K562 (cell line): ENCODE data around the gene NEDD8. TPM values are rescaled to one million over a fixed set of nuclear protein-coding genes. Genes with fewer than 3 reads are reported as not detected.

Experiments
- ADNP ChIP-seq: fragments of 200-800 bp; sonication (Bioruptor generic); IDR thresholded peaks from 2 replicates; pipeline ENCODE4 v1.6.1; 2016; ENCODE audit warnings: missing genetic modification characterization, missing compliant biosample characterization
- HMG20B ChIP-seq: fragments of 250-450 bp; sonication (Bioruptor Pico); IDR thresholded peaks from 2 replicates; pipeline ENCODE4 v1.5.0; 2021; ENCODE audit warnings: mild to moderate bottlenecking
- HNRNPLL ChIP-seq: fragments of 200-400 bp; formaldehyde crosslinking; IDR thresholded peaks from 2 replicates; pipeline ENCODE4 v1.6.1; 2017; ENCODE audit warnings: low read length, low read depth, mild to moderate bottlenecking; ENCODE audit not compliant: poor library complexity, severe bottlenecking
- KAT2B ChIP-seq: IDR thresholded peaks from one replicate; pipeline ENCODE4 v1.6.1; 2012; ENCODE audit warnings: low read depth, mild to moderate bottlenecking, control low read depth, inconsistent platforms, low read length, moderate library complexity
- KDM2B ChIP-seq: fragments of 250-450 bp; sonication (Bioruptor Pico); IDR thresholded peaks from 2 replicates; pipeline ENCODE4 v1.8.0; 2021; ENCODE audit warnings: mild to moderate bottlenecking, moderate library complexity
- L3MBTL2 ChIP-seq: fragments of 450-650 bp; IDR thresholded peaks from 2 replicates; pipeline ENCODE4 v1.6.1; 2016; ENCODE audit warnings: mild to moderate bottlenecking, moderate library complexity
- MAZ ChIP-seq, 2 experiments: fragments of 450-650 bp in 1 of 2; sonication (generic) in 1 of 2; formaldehyde crosslinking; IDR thresholded peaks in 1 of 2; conservative IDR thresholded peaks in 1 of 2; 2 replicates each; pipeline versions ENCODE4 v1.4.0 to v1.5.0; 2020; ENCODE audit warnings: mild to moderate bottlenecking in 1 of 2, missing genetic modification reagents in 1 of 2
- MTF1 ChIP-seq: fragments of 250-450 bp; sonication (Bioruptor Pico); IDR thresholded peaks from 2 replicates; pipeline ENCODE4 v1.9.0; 2021; ENCODE audit warnings: moderate library complexity, mild to moderate bottlenecking, inconsistent platforms, borderline replicate concordance
- NBN ChIP-seq: fragments of 450-650 bp; IDR thresholded peaks from 2 replicates; pipeline ENCODE4 v1.6.1; 2016; ENCODE audit warnings: low read depth, mild to moderate bottlenecking
- NR2C2 ChIP-seq, 2 experiments: fragments of 200-800 bp in 1 of 2; sonication (Bioruptor generic) in 1 of 2; sonication (generic) in 1 of 2; formaldehyde crosslinking in 1 of 2; IDR thresholded peaks; 2 replicates each; pipeline versions ENCODE4 v1.6.1 to v1.8.0; 2016 to 2022; ENCODE audit warnings: mild to moderate bottlenecking in 1 of 2, missing compliant biosample characterization in 1 of 2, missing genetic modification characterization in 1 of 2, missing genetic modification reagents in 1 of 2
- OTX1 ChIP-seq: fragments of 450-650 bp; formaldehyde crosslinking; IDR thresholded peaks from 2 replicates; pipeline ENCODE4 v1.4.0; 2022; ENCODE audit warnings: mild to moderate bottlenecking
- SAP30 ChIP-seq: fragments of 200-600 bp; sonication (generic); IDR thresholded peaks from 2 replicates; pipeline ENCODE4 v1.6.1; 2012; ENCODE audit warnings: borderline replicate concordance, low read depth, mild to moderate bottlenecking, moderate library complexity, low read length, control low read depth, inconsistent platforms; ENCODE audit not compliant: insufficient read depth, poor library complexity, severe bottlenecking
- TEAD1 ChIP-seq, 2 experiments: fragments of 450-650 bp in 1 of 2; sonication (generic) in 1 of 2; formaldehyde crosslinking; IDR thresholded peaks; 2 replicates each; pipeline versions ENCODE4 v1.4.0 to v1.8.0; 2020 to 2022; ENCODE audit warnings: mild to moderate bottlenecking in 2 of 2, missing genetic modification reagents in 1 of 2
- U2AF2 ChIP-seq: fragments of 200-400 bp; formaldehyde crosslinking; optimal IDR thresholded peaks from 2 replicates; pipeline ENCODE3; 2017; ENCODE audit warnings: low read depth, mild to moderate bottlenecking, low read length
- ZKSCAN1 ChIP-seq: fragments of 150-350 bp; IDR thresholded peaks from 2 replicates; pipeline ENCODE4 v1.6.1; 2016; ENCODE audit warnings: low read depth, low read length
- ZNF584 ChIP-seq: fragments of 200-800 bp; sonication (Bioruptor generic); IDR thresholded peaks from 2 replicates; pipeline ENCODE4 v1.6.1; 2016; ENCODE audit warnings: low read depth, mild to moderate bottlenecking, missing genetic modification characterization, missing compliant biosample characterization
- ZNF785 ChIP-seq: fragments of 250-450 bp; sonication (Bioruptor Pico); IDR thresholded peaks from 2 replicates; pipeline ENCODE4 v1.4.0; 2020; ENCODE audit warnings: mild to moderate bottlenecking
- polyA plus RNA-seq, 8 experiments: library from polyadenylated mRNA; depleted of rRNA in 4 of 8; stranded (reverse) in 5 of 8; unstranded in 3 of 8; fragments of >200 nt; fragmentation: Nextera tagmentation in 2 of 8; fragmentation: Illumina TruSeq in 1 of 8; extraction: Ambion mirVana in 2 of 8; extraction: Trizol in 1 of 8; gene quantifications; 2 replicates each; pipeline versions ENCODE4 v1.2.1 to v1.2.3, GENCODE V29; 2011 to 2014; ENCODE audit warnings: inconsistent platforms in 1 of 8, missing spikeins in 1 of 8
- total RNA-seq, 7 experiments: library from RNA; depleted of rRNA in 6 of 7; stranded (reverse); fragments of >200 nt in 6 of 7; fragmentation: Illumina TruSeq in 2 of 7; extraction: Trizol in 2 of 7; gene quantifications; 2 replicates each; pipeline versions ENCODE4 v1.2.1 to v1.2.3, GENCODE V29; 2011 to 2021; ENCODE audit warnings: low replicate concordance in 1 of 7
- TF ChIP-seq, protein P1 (sequence below): fragments of 250-450 bp; sonication (Bioruptor Pico); IDR thresholded peaks from 2 replicates; pipeline ENCODE4 v1.5.0; 2021; ENCODE audit warnings: mild to moderate bottlenecking, borderline replicate concordance
- TF ChIP-seq, protein P2 (sequence below): fragments of 450-650 bp; IDR thresholded peaks from 2 replicates; pipeline ENCODE4 v1.6.1; 2016
- TF ChIP-seq, protein P3 (sequence below): fragments of 450-650 bp; formaldehyde crosslinking; IDR thresholded peaks from 2 replicates; pipeline ENCODE4 v1.4.0; 2022; ENCODE audit warnings: mild to moderate bottlenecking, moderate library complexity
- TF ChIP-seq, protein P4 (sequence below): fragments of 450-650 bp; formaldehyde crosslinking; IDR thresholded peaks from 2 replicates; pipeline ENCODE4 v1.4.0; 2022; ENCODE audit warnings: missing genetic modification characterization

The NEDD8 gene
- total and polyA plus RNA-seq, 9 of the 15 experiments (the other 6 are each of a cell fraction or from before 2014, with no cell fraction given) = 142 to 691 (median 260) TPM

DNA sequence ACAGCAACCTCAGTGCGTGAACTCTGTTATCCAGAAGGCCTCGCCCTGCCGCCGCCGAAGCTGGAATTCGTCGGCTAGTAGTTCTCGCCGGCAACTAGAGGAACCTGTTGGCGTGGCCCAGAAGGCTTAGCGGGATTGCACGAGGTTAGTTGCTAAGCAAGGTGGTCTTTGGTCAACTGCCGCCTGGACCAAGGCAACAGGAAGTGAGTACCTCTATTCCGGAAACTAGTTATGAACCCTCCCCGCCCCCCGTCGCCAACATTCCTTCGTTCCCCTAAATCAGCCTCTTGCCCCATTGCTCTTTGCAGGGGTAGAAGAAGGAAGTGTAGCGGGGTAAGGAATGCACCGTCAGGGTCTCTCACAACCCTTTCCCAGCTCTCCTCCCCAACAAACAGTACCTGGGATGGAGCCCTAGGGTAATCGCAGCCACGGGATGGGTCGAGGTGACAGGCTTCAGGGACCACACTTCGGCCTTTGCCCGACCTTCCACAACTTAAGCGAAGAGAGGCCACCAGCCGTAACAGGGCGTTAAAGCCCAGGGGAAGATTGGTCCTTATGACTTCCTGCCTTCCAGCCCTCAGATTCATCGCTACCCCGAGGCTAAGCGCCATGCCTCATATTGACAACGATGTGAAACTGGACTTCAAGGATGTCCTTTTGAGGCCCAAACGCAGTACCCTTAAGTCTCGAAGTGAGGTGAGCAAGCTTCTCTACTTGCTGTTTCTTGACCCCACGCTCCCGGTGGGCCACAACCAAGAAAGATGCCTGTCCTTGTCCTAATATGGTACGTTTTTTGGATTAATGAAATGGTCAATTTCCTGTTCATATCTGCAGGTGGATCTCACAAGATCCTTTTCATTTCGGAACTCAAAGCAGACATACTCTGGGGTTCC, 724 bp upstream of the NEDD8 start, which contains the start of gene GMPR2 (continued):
- TF ChIP-seq KDM2B (CRISPR knock-in tag) (no peak), SAP30 (peak; percentile 6), ZNF584 (CRISPR knock-in tag) (0 out of 2 replicates have a peak, but pooled peaks have one; percentile 41), NBN (0 out of 2 replicates have a peak, but pooled peaks have one; percentile 21), ADNP (tag) (no peak), ZNF785 (no peak), MAZ (CRISPR knock-in tag; conservative IDR thresholded peaks at IDR 0.05 in 1 of 2, IDR thresholded peaks at IDR 0.05 in 1 of 2) (peak in 1 of 2 experiments; percentile 25; a peak in 1 of 4 replicates), ZKSCAN1 (no peak), HMG20B (CRISPR knock-in tag) (no peak), TEAD1 (CRISPR knock-in tag; IDR thresholded peaks at IDR 0.05) (no peak), L3MBTL2 (peak; percentile 46), KAT2B (no peak), MTF1 (CRISPR knock-in tag) (no peak), U2AF2 (no peak), HNRNPLL (no peak), OTX1 (no peak), NR2C2 (CRISPR knock-in tag; IDR thresholded peaks at IDR 0.05) (no peak), NR2C2 (tag; IDR thresholded peaks at IDR 0.05) (peak; percentile 97)
- TF ChIP-seq, protein P1, sequence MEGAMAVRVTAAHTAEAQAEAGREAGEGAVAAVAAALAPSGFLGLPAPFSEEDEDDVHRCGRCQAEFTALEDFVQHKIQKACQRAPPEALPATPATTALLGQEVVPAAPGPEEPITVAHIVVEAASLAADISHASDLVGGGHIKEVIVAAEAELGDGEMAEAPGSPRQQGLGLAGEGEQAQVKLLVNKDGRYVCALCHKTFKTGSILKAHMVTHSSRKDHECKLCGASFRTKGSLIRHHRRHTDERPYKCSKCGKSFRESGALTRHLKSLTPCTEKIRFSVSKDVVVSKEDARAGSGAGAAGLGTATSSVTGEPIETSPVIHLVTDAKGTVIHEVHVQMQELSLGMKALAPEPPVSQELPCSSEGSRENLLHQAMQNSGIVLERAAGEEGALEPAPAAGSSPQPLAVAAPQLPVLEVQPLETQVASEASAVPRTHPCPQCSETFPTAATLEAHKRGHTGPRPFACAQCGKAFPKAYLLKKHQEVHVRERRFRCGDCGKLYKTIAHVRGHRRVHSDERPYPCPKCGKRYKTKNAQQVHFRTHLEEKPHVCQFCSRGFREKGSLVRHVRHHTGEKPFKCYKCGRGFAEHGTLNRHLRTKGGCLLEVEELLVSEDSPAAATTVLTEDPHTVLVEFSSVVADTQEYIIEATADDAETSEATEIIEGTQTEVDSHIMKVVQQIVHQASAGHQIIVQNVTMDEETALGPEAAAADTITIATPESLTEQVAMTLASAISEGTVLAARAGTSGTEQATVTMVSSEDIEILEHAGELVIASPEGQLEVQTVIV (CRISPR knock-in tag) = no peak
- TF ChIP-seq, protein P2, sequence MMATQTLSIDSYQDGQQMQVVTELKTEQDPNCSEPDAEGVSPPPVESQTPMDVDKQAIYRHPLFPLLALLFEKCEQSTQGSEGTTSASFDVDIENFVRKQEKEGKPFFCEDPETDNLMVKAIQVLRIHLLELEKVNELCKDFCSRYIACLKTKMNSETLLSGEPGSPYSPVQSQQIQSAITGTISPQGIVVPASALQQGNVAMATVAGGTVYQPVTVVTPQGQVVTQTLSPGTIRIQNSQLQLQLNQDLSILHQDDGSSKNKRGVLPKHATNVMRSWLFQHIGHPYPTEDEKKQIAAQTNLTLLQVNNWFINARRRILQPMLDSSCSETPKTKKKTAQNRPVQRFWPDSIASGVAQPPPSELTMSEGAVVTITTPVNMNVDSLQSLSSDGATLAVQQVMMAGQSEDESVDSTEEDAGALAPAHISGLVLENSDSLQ = peak; percentile 41; the same call in 1 of the 2 replicates
- TF ChIP-seq, protein P3, sequence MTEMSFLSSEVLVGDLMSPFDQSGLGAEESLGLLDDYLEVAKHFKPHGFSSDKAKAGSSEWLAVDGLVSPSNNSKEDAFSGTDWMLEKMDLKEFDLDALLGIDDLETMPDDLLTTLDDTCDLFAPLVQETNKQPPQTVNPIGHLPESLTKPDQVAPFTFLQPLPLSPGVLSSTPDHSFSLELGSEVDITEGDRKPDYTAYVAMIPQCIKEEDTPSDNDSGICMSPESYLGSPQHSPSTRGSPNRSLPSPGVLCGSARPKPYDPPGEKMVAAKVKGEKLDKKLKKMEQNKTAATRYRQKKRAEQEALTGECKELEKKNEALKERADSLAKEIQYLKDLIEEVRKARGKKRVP (CRISPR knock-in tag) = no peak
- TF ChIP-seq, protein P4, sequence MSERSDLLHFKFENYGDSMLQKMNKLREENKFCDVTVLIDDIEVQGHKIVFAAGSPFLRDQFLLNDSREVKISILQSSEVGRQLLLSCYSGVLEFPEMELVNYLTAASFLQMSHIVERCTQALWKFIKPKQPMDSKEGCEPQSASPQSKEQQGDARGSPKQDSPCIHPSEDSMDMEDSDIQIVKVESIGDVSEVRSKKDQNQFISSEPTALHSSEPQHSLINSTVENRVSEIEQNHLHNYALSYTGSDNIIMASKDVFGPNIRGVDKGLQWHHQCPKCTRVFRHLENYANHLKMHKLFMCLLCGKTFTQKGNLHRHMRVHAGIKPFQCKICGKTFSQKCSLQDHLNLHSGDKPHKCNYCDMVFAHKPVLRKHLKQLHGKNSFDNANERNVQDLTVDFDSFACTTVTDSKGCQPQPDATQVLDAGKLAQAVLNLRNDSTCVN = no peak
